GM19023 (cell line): Measurements from ENCODE around the gene MUC5AC.
"Not testable (repeated sequence)": the region's sequence is repeated elsewhere in the genome, so short reads cannot be mapped to it uniquely, and the experiment has no call there.

ENCODE experiments used
- ATAC-seq: cut with Tn5 transposase; IDR thresholded peaks from one replicate; pipeline ENCODE4 v1.9.1; 2021; ENCODE audit warnings: mild to moderate bottlenecking, moderate library complexity; ENCODE audit not compliant: unreplicated experiment

MUC5AC gene

DNA sequence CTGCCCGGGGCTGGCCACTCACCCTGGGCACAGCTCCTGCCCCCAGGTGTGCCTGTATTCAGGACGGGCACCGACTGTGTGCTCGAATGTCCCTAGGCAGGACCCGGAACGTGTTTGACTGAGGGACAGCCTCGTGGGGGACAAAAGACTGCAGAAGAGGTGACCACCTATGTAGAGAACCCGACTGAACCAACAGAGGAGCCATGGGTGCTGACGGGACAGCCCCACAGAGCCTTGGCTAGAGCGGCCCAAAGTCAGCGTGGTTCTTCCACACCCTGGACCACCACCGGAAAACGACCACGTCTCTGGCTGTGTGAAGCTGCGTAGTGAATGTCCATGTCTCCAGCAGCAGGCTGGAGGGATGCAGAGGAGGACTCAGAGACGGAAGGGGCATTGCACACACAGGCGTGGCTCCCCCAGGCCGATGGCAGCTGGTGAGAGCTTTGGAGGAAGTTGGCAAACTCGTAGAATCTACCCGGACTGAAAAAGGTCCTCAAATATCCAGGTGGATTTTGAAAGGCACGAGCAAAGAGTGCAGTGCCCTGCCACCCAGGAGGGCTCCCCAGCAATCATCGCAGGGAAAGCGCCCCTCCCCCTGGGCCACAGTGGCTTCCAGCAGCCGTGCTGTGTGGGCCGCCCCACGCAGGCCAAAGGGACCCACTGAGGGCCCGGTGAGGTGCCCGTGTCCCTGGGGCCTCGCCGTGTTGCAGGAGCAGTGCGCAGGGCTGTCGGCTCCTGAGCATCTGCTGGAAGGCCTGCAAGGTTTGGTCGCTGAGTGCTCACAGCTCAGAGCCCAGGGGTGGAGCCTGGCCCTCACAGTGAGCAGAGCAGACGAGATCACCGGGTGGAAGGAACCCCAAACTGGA is 47.6 kb downstream of the MUC5AC start:
- no peak for ATAC-seq

DNA sequence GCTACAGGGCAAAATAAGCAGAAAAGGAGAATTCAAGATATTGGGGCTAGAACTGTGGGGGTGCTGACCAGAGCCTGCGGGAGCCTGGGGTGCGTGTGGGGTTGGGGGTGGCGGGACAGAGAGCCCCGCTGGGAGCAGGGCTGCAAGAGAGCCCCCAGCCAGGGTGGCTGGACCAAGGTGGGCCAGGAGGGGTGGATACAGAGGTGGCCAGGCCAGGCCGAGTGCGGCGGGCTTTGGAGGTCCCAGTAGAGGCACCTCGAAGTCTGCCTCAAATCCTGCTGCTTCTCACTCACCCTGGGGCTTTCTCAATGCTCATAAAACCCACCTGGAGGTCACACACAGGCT is 48.2 kb downstream of the MUC5AC start:
- no peak for ATAC-seq

GRCh38 chr11:1206391-1207271 is 48.9 kb downstream of the MUC5AC start:
- ATAC-seq = no peak

DNA sequence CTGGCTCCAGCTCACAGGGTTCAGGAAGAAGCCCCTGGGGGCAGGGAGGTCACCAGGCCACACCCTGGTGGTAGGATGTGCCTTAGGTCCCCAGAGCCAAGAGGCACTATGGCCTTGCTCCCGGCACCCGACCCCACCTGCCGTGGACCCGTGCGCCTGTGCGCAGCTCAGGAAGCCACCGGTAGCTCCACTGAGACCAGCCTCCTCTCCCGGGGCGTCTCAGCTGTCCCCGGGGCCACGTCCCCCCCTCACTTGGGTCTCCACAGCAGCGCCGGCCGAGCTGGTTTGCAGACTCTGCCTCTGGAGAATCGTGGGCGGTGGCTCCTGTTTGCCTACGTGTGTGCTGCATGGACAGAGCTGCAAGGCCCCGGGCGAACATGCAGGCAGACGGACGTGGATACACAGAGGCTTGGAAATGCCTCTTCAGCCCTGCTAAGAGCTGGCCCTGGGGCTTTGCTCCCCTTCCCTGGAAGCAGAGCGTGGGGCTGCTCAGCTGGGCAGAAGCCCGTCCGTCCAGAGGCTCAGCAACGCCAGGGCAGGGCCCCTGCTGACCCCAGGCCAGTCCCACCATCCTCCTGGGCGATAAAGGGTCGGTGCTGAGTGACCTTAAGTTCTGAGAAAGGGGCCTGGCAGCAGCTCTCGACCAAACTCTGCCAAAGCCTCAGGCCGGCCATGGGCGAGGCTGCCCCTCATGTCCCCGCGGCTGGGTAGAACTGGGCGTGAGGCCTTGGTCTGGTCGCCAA is 49.8 kb downstream of the MUC5AC start:
- ATAC-seq = no peak

DNA sequence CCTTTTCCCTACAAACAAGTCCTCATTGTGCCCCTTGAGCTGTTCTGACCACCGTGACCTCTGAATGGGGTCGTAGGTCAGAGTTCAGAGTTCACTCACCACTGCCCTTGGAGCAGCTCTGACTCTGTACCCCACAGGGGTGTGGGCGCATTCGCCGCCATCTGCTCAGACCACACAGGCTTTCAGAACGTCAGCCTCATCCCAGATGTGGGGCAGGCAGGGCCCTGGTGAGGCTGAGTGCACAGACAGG is 50.3 kb downstream of the MUC5AC start:
- ATAC-seq = no peak

DNA sequence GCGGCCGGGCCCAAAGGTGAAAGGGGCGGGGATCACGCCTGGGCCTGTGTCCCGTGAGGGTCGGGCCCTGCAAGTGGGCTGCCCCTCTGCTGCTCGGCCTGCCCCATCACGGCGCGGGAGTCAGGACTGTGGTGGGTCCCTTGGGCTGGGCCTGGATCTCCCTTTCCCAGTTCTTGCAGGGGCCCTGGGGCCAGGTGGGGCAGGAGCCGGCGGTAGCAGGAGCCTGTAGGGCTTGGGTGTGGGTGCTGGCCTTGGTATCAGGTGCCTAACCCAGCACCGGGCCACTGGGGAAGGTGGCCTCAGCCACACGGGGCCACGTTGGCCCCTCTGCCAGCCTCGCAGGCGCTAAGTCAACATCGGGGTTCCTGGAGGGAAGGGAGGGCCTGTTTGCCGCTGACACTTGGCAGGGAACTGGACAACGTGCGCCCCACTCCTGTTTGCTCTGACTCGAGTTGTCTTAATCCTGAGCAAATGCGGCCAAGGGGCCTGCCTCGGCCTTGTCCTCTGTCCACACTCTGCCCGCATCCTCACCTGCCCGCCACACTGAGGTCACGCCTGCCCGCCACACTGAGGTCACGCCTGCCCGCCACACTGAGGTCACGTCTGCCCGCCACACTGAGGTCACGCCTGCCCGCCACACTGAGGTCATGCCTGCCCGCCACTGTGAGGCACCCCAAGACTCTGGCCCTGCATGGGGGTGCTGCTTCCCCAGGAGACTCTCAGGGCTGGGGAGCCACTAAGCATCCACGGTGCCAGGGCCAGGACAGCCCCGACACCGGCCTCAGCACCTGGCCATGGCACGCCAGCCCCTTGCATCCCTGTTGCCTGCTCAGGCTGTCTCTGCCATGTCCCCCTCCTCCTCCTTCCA is 50.9 kb downstream of the MUC5AC start:
- no peak for ATAC-seq

GRCh38 chr11:1209371-1210057 is 51.8 kb downstream of the MUC5AC start:
- no peak for ATAC-seq

GRCh38 chr11:1211838-1212237 is 54.1 kb downstream of the MUC5AC start:
- no peak for ATAC-seq

- not testable (repeated sequence) for ATAC-seq
Observed at GRCh38 chr11:1215826-1216225, 58.1 kb downstream of the MUC5AC start.

DNA sequence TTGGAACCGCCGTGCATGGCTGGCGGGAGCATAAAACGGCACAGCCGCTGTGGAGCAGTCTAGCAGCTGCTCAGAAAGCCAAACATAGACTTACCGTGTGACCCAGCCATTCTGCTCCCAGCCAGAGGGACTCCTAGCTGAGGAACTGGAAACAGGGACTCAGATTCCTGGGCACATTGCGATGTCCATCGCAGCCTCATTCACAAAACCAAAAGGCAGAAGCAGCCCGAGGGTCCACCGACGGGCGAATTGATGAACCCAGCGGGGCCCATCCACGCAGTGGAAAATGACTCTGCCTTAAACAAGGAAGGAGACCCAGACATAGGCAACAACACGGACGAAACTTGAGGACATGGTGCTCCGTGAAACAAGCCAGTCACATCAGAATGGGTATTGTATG is 59.4 kb downstream of the MUC5AC start:
- ATAC-seq = no peak

DNA sequence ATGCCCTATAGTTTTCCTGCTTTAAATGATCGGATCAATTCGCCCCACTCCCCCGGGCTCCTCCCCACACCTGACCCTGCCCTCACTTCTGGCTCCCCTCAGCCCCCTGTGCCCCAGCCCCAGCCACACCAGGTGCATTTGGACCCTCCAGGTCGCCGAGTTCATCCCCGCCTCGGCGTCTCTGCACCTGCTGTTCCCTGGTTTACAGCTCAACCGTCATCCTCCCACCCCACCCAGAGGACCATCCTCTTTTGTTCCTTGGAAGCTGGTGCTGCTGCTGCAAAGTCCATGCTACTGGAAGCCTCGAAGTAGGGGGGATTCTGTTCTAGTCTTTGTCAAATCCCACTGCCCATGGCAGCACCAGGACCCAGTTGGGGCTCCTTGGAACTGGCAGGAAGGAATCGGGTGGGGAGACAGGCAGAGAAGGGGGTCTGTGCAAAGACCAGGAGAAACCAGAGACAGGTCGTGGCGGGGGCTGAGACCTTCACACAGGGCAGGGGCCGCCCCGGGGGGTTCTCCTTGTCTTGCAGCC is 60.6 kb downstream of the MUC5AC start:
- no peak for ATAC-seq

DNA sequence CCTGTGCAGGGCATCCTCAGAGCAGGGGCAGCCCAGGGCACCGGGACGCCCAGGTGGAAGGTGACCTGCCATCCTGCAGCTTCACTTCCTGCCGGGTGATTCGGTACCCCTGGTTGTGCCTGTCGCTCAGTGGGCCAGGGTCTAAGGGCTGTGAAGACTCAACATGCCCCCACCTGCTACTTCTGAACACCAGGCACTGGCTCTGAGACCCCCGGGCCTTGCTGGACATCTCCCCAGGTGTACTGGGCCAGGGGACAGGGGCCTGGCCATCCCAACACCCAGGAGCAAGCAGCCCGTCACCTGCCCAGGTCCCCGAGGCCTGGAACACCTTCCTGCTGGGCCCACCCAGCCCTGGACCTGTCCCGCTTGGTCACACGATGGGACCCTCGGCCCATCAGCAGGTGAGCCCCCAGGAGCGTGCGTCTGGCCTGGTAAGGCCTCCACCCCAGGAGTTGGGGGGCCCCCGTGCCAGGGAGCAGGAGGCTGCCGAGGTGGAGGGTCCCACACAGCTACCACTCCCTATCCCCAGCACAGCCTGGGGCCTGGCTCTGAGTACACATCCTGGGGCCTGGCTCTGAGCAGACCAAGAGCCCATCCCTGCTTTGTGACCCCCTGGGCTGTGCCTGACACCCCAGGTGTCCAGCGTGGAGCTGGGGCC is 61.2 kb downstream of the MUC5AC start:
- no peak for ATAC-seq

DNA sequence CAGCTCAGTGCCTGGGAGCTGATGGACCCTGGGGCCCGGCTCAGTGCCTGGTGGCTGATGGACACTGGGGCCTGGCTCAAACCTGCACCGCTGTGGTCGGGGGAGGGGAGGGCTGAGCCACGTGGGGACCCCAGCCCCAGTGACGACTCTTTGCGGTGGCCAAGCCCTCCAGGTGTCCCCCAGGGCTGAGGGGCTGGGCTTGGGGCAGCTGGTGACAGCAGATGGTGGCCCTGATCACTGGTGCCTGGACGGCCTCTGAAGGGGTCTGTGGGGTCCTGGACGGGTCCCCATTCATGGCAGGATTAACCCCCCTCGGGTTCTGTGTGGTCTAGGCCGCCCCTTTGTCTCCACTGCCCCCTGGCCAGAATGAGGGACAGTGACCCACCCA is 61.7 kb downstream of the MUC5AC start:
- ATAC-seq = no peak

DNA sequence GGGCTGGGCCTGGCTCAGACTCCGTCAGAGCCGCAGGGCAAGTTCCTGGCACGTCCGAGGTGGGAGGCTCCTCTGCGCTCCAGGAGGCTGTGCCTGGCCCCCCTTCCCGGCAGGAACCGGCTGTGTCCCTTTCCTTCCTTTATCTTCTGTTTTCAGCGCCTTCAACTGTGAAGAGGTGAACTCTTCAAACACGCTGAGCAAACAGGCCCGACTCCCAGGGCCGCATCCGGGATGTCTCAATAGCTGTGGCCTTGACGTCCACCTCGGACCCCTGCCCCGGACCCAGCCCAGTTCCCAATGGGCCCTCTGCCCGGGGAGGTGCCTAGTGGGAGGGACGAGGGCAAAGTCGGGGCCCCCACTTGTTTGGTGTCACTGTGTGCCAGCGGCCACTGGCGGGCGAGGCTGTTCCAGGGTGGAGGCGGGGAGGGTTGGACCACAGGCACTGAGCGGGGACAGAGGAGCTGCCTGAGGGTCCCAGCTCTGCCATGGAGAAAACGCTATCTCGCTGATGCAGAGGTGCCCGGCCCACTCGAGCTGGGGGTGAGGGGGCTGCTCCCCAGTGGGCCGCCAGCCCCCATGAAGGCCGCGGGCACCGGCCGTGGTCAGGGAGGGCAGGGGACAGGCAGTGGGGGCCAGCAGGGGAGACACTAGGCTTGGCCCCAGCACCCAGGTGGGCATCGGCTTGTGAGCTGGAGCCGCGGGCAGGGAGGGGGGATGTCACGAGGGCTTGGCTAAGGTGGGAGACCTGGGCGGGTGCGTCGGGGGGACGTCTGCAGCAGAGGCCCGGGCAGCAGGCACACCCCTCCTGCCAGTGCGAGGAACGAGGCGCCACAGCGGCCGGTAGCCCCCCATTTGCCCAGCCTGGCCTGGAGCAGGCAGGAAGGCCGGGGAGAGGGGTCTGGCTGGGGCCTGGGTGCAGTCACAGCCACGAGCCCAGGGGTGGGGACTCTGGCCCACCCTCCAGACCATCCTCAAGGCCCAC is 62.4 kb downstream of the MUC5AC start:
- ATAC-seq = no peak

DNA sequence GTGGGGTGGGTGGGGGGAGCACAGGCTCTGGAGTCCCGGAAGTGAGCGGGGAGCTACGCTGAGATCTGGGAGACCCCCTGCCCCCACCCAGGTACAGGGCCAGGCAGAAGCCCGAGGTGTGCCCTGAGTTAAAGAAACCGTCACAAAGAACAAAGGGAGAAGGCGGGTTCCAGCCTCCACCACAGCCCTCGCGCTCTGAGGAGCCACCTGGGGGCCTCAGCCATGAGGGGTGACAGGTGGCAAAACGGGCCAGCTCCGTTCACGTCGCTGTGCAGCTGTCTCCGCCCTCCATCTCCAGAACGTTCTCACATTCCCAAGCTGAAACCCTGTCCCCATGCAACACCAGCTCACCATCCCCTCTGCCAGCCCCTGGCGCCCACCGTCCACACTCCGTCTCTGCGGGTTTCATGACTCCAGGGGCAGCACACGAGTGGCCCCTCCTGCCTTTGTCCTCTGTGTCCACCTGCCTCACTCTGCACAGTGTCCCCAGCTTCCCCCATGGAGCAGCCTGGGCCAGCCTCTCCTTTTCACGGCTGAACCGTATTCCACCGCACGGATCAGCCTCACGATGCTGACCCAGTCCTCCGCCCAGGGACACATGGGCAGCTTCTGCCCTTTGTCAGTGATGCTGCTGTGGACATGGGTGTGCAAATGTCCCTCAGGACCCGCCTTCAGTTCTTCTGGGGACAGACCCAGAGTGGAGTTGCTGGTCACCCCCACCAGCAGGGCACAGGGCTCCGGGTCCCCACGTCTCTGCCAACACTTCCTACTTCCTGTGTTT is 63.4 kb downstream of the MUC5AC start:
- ATAC-seq = no peak

DNA sequence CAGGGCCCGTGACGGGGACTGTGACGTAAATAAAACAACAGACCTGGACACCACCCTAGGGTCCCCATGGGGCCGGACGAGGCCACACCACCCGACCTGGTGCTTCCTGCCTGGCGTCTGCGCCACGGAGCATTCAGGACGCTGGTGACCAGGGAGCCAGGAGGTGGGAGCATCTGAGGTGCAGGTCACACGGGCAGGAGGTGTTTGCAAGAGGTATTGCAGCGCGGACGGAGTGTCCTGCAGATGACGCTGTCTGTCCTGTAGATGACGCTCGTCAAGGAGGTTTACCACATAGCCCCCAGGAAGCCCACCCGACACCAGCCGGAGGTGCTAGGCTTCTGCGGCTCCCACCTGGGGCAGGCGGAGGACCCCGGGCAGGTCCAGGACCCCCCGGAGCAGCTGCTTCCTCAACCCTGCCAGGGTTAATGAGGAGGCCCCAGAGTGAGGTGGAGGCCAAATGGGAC is 64.1 kb downstream of the MUC5AC start:
- ATAC-seq = no peak
